Thyroid gland (tissue), 4 donors: Measurements from ENCODE around the gene DLGAP1.

Source experiments
- POLR2A ChIP-seq, 2 donors: fragments of 450-650 bp; IDR thresholded peaks; one replicate each; pipeline ENCODE4 v1.6.1; 2017; ENCODE audit warnings: antibody characterized with exemption in 2 of 2, mild to moderate bottlenecking in 2 of 2, moderate library complexity in 1 of 2
- TF ChIP-seq, protein P1 (sequence below), 6 experiments: fragments of 200-600 bp in 3 of 6; fragments of 450-650 bp in 3 of 6; sonication (generic) in 3 of 6; IDR thresholded peaks; one replicate each; pipeline ENCODE4 v1.5.1; 2016 to 2019; ENCODE audit warnings: antibody characterized with exemption in 6 of 6, mild to moderate bottlenecking in 2 of 6, inconsistent platforms in 1 of 6, moderate library complexity in 1 of 6

DNA sequence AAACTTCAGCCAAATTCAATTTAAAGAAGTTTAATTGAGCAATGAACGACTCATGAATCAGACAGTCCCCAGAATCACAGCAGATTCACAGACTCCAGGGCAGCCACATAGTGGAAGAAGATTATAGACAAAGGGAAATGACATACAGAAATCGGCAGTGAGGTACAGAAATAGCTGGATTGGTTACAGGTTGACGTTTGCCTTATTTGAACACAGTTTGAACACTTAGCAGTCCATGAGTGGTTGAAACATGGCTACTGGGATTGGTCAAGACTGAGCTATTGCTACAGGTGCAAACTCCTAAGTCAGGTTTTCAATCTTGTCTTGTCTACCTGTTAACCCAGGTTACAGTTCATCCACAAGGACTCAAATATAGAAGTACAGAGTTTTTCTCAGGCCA is 169.6 kb downstream of the DLGAP1 start:
- TF ChIP-seq, protein P1, sequence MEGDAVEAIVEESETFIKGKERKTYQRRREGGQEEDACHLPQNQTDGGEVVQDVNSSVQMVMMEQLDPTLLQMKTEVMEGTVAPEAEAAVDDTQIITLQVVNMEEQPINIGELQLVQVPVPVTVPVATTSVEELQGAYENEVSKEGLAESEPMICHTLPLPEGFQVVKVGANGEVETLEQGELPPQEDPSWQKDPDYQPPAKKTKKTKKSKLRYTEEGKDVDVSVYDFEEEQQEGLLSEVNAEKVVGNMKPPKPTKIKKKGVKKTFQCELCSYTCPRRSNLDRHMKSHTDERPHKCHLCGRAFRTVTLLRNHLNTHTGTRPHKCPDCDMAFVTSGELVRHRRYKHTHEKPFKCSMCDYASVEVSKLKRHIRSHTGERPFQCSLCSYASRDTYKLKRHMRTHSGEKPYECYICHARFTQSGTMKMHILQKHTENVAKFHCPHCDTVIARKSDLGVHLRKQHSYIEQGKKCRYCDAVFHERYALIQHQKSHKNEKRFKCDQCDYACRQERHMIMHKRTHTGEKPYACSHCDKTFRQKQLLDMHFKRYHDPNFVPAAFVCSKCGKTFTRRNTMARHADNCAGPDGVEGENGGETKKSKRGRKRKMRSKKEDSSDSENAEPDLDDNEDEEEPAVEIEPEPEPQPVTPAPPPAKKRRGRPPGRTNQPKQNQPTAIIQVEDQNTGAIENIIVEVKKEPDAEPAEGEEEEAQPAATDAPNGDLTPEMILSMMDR (IDR thresholded peaks at IDR 0.05): no peak
- no peak for TF ChIP-seq POLR2A (IDR thresholded peaks at IDR 0.05)
